HCT116 (cell line): ENCODE data around the gene IRX1.

Experiments
- EZH2 ChIP-seq: fragments of 200-600 bp; sonication (generic); IDR thresholded peaks from 2 replicates; pipeline ENCODE4 v1.6.1; 2017; ENCODE audit warnings: antibody characterized with exemption, mixed run types
- EZH2phosphoT487 ChIP-seq: fragments of 200-600 bp; IDR thresholded peaks from 2 replicates; pipeline ENCODE4 v1.6.1; 2018; ENCODE audit warnings: antibody characterized with exemption, borderline replicate concordance
- FOSL1 ChIP-seq: IDR thresholded peaks from 2 replicates; pipeline ENCODE4 v1.6.1; 2012; ENCODE audit warnings: low read depth
- JUND ChIP-seq: IDR thresholded peaks from 2 replicates; pipeline ENCODE4 v1.6.1; 2012
- POLR2A ChIP-seq: IDR thresholded peaks from 2 replicates; pipeline ENCODE4 v1.7.0; 2011; ENCODE audit warnings: borderline replicate concordance; ENCODE audit not compliant: insufficient read depth, insufficient read length; ENCODE audit errors: extremely low read depth
- POLR2AphosphoS5 ChIP-seq: IDR thresholded peaks from 2 replicates; pipeline ENCODE4 v1.6.1; 2011; ENCODE audit warnings: mild to moderate bottlenecking, low read depth, low read length, moderate library complexity
- SRF ChIP-seq: IDR thresholded peaks from 2 replicates; pipeline ENCODE4 v1.6.1; 2012; ENCODE audit warnings: low read depth
- ZFX ChIP-seq: fragments of 450-650 bp; IDR thresholded peaks from 2 replicates; pipeline ENCODE4 v1.6.1; 2017
- TF ChIP-seq, protein P1 (sequence below), 3 experiments: fragments of 200-600 bp in 1 of 3; sonication (generic) in 1 of 3; IDR thresholded peaks in 2 of 3; conservative IDR thresholded peaks in 1 of 3; 2 replicates each; pipeline ENCODE4 v1.5.1; 2012 to 2017; ENCODE audit warnings: low read depth in 2 of 3, low read length in 2 of 3, antibody characterized with exemption in 1 of 3, borderline replicate concordance in 1 of 3, control low read depth in 1 of 3, mild to moderate bottlenecking in 1 of 3, mixed read lengths in 1 of 3, mixed run types in 1 of 3, moderate library complexity in 1 of 3; ENCODE audit not compliant: insufficient read depth in 1 of 3
- TF ChIP-seq, protein P2 (sequence below): IDR thresholded peaks from 2 replicates; pipeline ENCODE4 v1.6.1; 2012; ENCODE audit warnings: low read depth

DNA sequence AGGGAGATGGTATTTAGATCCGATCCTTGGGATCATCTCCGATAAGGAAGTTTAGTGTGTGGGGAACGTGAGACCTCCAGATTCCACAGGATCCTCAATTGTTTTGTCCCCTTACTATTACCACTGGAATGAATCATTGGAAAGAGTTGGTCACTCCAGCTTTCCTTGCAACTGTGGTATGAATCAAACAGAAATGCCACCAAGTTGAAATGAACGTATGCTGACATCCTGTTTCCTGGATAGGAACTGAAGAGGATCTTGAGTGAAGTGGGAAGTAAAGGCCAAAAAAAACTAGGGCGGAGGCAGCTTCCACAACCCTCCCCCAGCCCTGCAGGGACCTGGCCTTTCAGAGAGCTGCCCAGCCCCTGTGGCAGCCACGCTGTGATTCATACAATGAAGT lies 23.9 kb downstream of the IRX1 start:
- TF ChIP-seq, protein P1, sequence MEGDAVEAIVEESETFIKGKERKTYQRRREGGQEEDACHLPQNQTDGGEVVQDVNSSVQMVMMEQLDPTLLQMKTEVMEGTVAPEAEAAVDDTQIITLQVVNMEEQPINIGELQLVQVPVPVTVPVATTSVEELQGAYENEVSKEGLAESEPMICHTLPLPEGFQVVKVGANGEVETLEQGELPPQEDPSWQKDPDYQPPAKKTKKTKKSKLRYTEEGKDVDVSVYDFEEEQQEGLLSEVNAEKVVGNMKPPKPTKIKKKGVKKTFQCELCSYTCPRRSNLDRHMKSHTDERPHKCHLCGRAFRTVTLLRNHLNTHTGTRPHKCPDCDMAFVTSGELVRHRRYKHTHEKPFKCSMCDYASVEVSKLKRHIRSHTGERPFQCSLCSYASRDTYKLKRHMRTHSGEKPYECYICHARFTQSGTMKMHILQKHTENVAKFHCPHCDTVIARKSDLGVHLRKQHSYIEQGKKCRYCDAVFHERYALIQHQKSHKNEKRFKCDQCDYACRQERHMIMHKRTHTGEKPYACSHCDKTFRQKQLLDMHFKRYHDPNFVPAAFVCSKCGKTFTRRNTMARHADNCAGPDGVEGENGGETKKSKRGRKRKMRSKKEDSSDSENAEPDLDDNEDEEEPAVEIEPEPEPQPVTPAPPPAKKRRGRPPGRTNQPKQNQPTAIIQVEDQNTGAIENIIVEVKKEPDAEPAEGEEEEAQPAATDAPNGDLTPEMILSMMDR (IDR thresholded peaks at IDR 0.05 in 2 of 3, conservative IDR thresholded peaks at IDR 0.05 in 1 of 3; ENCODE audit: borderline replicate concordance in 1 of 3, insufficient read depth in 1 of 3, low read depth in 2 of 3, low read length in 2 of 3) = no peak
- TF ChIP-seq POLR2A (no peak), EZH2 (no peak), POLR2AphosphoS5 (no peak), FOSL1 (no peak), EZH2phosphoT487 (no peak), SRF (no peak), JUND (no peak), ZFX (no peak)
- TF ChIP-seq, protein P2, sequence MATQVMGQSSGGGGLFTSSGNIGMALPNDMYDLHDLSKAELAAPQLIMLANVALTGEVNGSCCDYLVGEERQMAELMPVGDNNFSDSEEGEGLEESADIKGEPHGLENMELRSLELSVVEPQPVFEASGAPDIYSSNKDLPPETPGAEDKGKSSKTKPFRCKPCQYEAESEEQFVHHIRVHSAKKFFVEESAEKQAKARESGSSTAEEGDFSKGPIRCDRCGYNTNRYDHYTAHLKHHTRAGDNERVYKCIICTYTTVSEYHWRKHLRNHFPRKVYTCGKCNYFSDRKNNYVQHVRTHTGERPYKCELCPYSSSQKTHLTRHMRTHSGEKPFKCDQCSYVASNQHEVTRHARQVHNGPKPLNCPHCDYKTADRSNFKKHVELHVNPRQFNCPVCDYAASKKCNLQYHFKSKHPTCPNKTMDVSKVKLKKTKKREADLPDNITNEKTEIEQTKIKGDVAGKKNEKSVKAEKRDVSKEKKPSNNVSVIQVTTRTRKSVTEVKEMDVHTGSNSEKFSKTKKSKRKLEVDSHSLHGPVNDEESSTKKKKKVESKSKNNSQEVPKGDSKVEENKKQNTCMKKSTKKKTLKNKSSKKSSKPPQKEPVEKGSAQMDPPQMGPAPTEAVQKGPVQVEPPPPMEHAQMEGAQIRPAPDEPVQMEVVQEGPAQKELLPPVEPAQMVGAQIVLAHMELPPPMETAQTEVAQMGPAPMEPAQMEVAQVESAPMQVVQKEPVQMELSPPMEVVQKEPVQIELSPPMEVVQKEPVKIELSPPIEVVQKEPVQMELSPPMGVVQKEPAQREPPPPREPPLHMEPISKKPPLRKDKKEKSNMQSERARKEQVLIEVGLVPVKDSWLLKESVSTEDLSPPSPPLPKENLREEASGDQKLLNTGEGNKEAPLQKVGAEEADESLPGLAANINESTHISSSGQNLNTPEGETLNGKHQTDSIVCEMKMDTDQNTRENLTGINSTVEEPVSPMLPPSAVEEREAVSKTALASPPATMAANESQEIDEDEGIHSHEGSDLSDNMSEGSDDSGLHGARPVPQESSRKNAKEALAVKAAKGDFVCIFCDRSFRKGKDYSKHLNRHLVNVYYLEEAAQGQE = no peak
